HG03565 (cell line): ENCODE data around the gene LGALS9C.
"Not testable (repeated sequence)": the region's sequence is repeated elsewhere in the genome, so short reads cannot be mapped to it uniquely, and the experiment has no call there.

Experiments
- ATAC-seq: cut with Tn5 transposase; IDR thresholded peaks from one replicate; pipeline ENCODE4 v1.9.1; 2021; ENCODE audit warnings: mild to moderate bottlenecking, moderate library complexity; ENCODE audit not compliant: unreplicated experiment

The LGALS9C gene

GRCh38 chr17:18478362-18478761 is 1.8 kb downstream of the LGALS9C start:
- not testable (repeated sequence) for ATAC-seq

- not testable (repeated sequence) for ATAC-seq
Measured at GRCh38 chr17:18478977-18479595, 2.5 kb downstream of the LGALS9C start.

GRCh38 chr17:18481775-18482174 is 5.2 kb downstream of the LGALS9C start:
- not testable (repeated sequence) for ATAC-seq

GRCh38 chr17:18485936-18486464 is 9.4 kb downstream of the LGALS9C start:
- not testable (repeated sequence) for ATAC-seq

- not testable (repeated sequence) for ATAC-seq
Measured at GRCh38 chr17:18487633-18488032, 11.0 kb downstream of the LGALS9C start.

- ATAC-seq: not testable (repeated sequence)
Measured at GRCh38 chr17:18488622-18489021, 12.0 kb downstream of the LGALS9C start.

- not testable (repeated sequence) for ATAC-seq
Measured at GRCh38 chr17:18490016-18490415, 13.4 kb downstream of the LGALS9C start.

GRCh38 chr17:18492712-18493480 is 16.3 kb downstream of the LGALS9C start:
- ATAC-seq: not testable (repeated sequence)

- ATAC-seq: not testable (repeated sequence)
Measured at GRCh38 chr17:18494250-18494768, 17.7 kb downstream of the LGALS9C start.

- not testable (repeated sequence) for ATAC-seq
Measured at GRCh38 chr17:18497044-18497443, 20.5 kb downstream of the LGALS9C start.

- not testable (repeated sequence) for ATAC-seq
Measured at GRCh38 chr17:18499100-18499499, 22.5 kb downstream of the LGALS9C start.

- not testable (repeated sequence) for ATAC-seq
Measured at GRCh38 chr17:18499756-18500155, 23.2 kb downstream of the LGALS9C start.

GRCh38 chr17:18500281-18500680 is 23.7 kb downstream of the LGALS9C start:
- ATAC-seq: not testable (repeated sequence)

- ATAC-seq: not testable (repeated sequence)
Measured at GRCh38 chr17:18500816-18501215, 24.2 kb downstream of the LGALS9C start.

- ATAC-seq: not testable (repeated sequence)
Measured at GRCh38 chr17:18503221-18503620, 26.6 kb downstream of the LGALS9C start.

- ATAC-seq: not testable (repeated sequence)
Measured at GRCh38 chr17:18507729-18508128, 31.1 kb downstream of the LGALS9C start.

- not testable (repeated sequence) for ATAC-seq
Measured at GRCh38 chr17:18508667-18509066, 32.1 kb downstream of the LGALS9C start.

- not testable (repeated sequence) for ATAC-seq
Measured at GRCh38 chr17:18521100-18521499, 44.5 kb downstream of the LGALS9C start.

- ATAC-seq: not testable (repeated sequence)
Measured at GRCh38 chr17:18525015-18525414, 48.4 kb downstream of the LGALS9C start.

GRCh38 chr17:18526168-18526800 is 49.7 kb downstream of the LGALS9C start:
- not testable (repeated sequence) for ATAC-seq

- not testable (repeated sequence) for ATAC-seq
Measured at GRCh38 chr17:18527354-18527753, 50.8 kb downstream of the LGALS9C start.
